Measurements from ENCODE around the gene PDZD8. TPM values are rescaled to one million over a fixed set of nuclear protein-coding genes. Genes with fewer than 3 reads are reported as not detected.
"Not testable (repeated sequence)": the region's sequence is repeated elsewhere in the genome, so short reads cannot be mapped to it uniquely, and the experiment has no call there.

Gene PDZD8
- total RNA-seq, 5 donors from 2014 or later (not counting 1 experiment from before 2014, with no cell fraction given), result 12.8 to 20.8 (median 19.4) TPM

GRCh38 chr10:117316701-117317100, 58.5 kb downstream of the PDZD8 start:
- H3K36me3 ChIP-seq (ENCODE audit: control insufficient read depth in 2 of 2, extremely low read depth in 1 of 2, insufficient read depth in 1 of 2, low read length in 1 of 2), result peaks cover 0 to 6% of the 10 kb centered on the region in 2 donors
- no peaks in the 10 kb centered on the region for H3K4me1 ChIP-seq (ENCODE audit: control insufficient read depth in 1 of 2, extremely low read depth in 1 of 2, insufficient read depth in 2 of 2, low read length in 2 of 2)
- no peak for DNase-seq
- ATAC-seq (replicated peaks in 1 of 4), result no peak
- Mint-ChIP-seq H3K9me3 (no peaks in the 10 kb centered on the region), H3K4me3 (no peak overlapping the region), H3K4me1 (peaks cover 4 to 10% (median 4%) of the 10 kb centered on the region in 3 donors), H3K36me3 (peaks cover 48% of the 10 kb centered on the region), H3K27me3 (no peaks in the 10 kb centered on the region), H3K27ac (no peak overlapping the region)
- H3K4me3 ChIP-seq (ENCODE audit: control insufficient read depth in 1 of 2, extremely low read depth in 1 of 2, low read length in 1 of 2), result no peak overlapping the region
- 80% methylated on average over 1 of the region's 2 CpGs for WGBS (ENCODE audit: insufficient coverage)
- ChIA-PET CTCF (no interaction called here), POLR2A (no interaction called here)
- H3K9me3 ChIP-seq, result no peaks in the 10 kb centered on the region
- H3K27me3 ChIP-seq (replicated peaks in 1 of 2; ENCODE audit: control insufficient read depth in 2 of 2, extremely low read depth in 1 of 2, insufficient read depth in 2 of 2, low read length in 1 of 2), result no peaks in the 10 kb centered on the region
- H3K27ac ChIP-seq (ENCODE audit: low read length), result no peak overlapping the region

GRCh38 chr10:117313641-117314040, 61.6 kb downstream of the PDZD8 start:
- Histone ChIP-seq H3K36me3 (ENCODE audit: control insufficient read depth in 2 of 2, extremely low read depth in 1 of 2, insufficient read depth in 1 of 2, low read length in 1 of 2) (peaks cover 0 to 8% of the 10 kb centered on the region in 2 donors), H3K4me1 (ENCODE audit: control insufficient read depth in 1 of 2, extremely low read depth in 1 of 2, insufficient read depth in 2 of 2, low read length in 2 of 2) (peaks cover 0 to 9% of the 10 kb centered on the region in 2 experiments), H3K4me3 (ENCODE audit: control insufficient read depth in 1 of 2, extremely low read depth in 1 of 2, low read length in 1 of 2) (no peak overlapping the region), H3K27ac (ENCODE audit: low read length) (no peak overlapping the region), H3K9me3 (no peaks in the 10 kb centered on the region), H3K27me3 (replicated peaks in 1 of 2; ENCODE audit: control insufficient read depth in 2 of 2, extremely low read depth in 1 of 2, insufficient read depth in 2 of 2, low read length in 1 of 2) (no peaks in the 10 kb centered on the region)
- Mint-ChIP-seq H3K9me3 (no peaks in the 10 kb centered on the region), H3K27me3 (no peaks in the 10 kb centered on the region), H3K4me3 (no peak overlapping the region), H3K27ac (no peak overlapping the region), H3K36me3 (peaks cover 57% of the 10 kb centered on the region), H3K4me1 (peaks cover 18 to 38% (median 20%) of the 10 kb centered on the region in 3 donors)
- POLR2A ChIA-PET, result no interaction called here
- CTCF ChIA-PET, result interaction anchor here in 1 of 2 donors (1.0 kb wide), 1 partner anchor 139 kb away, joined by 3 read pairs; no protein-coding TSS in a partner anchor
- no peak for ATAC-seq (replicated peaks in 1 of 4)
- WGBS (ENCODE audit: insufficient coverage), result no CpG with 5 or more reads among the region's 1 CpG
- no peak for DNase-seq

GRCh38 chr10:117312430-117312829, 62.8 kb downstream of the PDZD8 start:
- no peak overlapping the region for H3K27ac Mint-ChIP-seq
- ATAC-seq (replicated peaks in 1 of 4), result no peak
- Histone ChIP-seq H3K27ac (ENCODE audit: low read length) (no peak overlapping the region), H3K27me3 (replicated peaks in 1 of 2; ENCODE audit: control insufficient read depth in 2 of 2, extremely low read depth in 1 of 2, insufficient read depth in 2 of 2, low read length in 1 of 2) (no peaks in the 10 kb centered on the region), H3K4me1 (ENCODE audit: control insufficient read depth in 1 of 2, extremely low read depth in 1 of 2, insufficient read depth in 2 of 2, low read length in 2 of 2) (peaks cover 0 to 9% of the 10 kb centered on the region in 2 experiments), H3K4me3 (ENCODE audit: control insufficient read depth in 1 of 2, extremely low read depth in 1 of 2, low read length in 1 of 2) (no peak overlapping the region), H3K36me3 (ENCODE audit: control insufficient read depth in 2 of 2, extremely low read depth in 1 of 2, insufficient read depth in 1 of 2, low read length in 1 of 2) (peaks cover 0 to 8% of the 10 kb centered on the region in 2 donors), H3K9me3 (no peaks in the 10 kb centered on the region)
- ChIA-PET POLR2A (no interaction called here), CTCF (no interaction called here)
- no peaks in the 10 kb centered on the region for H3K9me3 Mint-ChIP-seq
- DNase-seq, result no peak
- no peaks in the 10 kb centered on the region for H3K27me3 Mint-ChIP-seq
- H3K4me3 Mint-ChIP-seq, result no peak overlapping the region
- WGBS (ENCODE audit: insufficient coverage), result no CpG with 5 or more reads among the region's 4 CpGs
- peaks cover 18 to 38% (median 20%) of the 10 kb centered on the region in 3 donors for H3K4me1 Mint-ChIP-seq
- peaks cover 51% of the 10 kb centered on the region for H3K36me3 Mint-ChIP-seq

DNA sequence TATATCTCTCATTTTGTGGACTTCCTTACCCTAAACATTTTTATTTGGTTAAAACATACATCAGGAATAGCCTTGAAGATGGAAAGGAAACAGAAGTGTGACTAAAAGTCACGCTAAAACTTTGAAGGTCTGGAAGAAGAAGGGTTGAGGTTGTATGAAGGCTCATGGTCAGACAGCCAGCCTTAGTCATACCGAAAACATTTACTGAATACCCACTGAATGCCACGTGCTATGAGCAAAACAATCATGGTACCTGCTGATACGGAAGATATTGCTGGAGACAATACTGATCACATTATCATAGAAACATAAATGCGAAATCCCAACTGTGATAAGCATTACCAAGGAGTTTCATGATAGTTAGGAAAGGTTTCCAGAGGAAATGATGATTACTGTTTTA, 64.0 kb downstream of the PDZD8 start:
- no peak overlapping the region for H3K4me3 ChIP-seq (ENCODE audit: control insufficient read depth in 1 of 2, extremely low read depth in 1 of 2, low read length in 1 of 2)
- no CpG with 5 or more reads among the region's 5 CpGs for WGBS (ENCODE audit: insufficient coverage)
- no peak overlapping the region for H3K4me3 Mint-ChIP-seq
- no peak overlapping the region for H3K27ac Mint-ChIP-seq
- ChIA-PET CTCF (no interaction called here), POLR2A (no interaction called here)
- no peak for DNase-seq
- peaks cover 0 to 9% of the 10 kb centered on the region in 2 experiments for H3K4me1 ChIP-seq (ENCODE audit: control insufficient read depth in 1 of 2, extremely low read depth in 1 of 2, insufficient read depth in 2 of 2, low read length in 2 of 2)
- ATAC-seq (replicated peaks in 1 of 4), result no peak
- H3K27ac ChIP-seq (ENCODE audit: low read length), result no peak overlapping the region
- H3K9me3 Mint-ChIP-seq, result no peaks in the 10 kb centered on the region
- H3K27me3 ChIP-seq (replicated peaks in 1 of 2; ENCODE audit: control insufficient read depth in 2 of 2, extremely low read depth in 1 of 2, insufficient read depth in 2 of 2, low read length in 1 of 2), result no peaks in the 10 kb centered on the region
- peaks cover 0 to 8% of the 10 kb centered on the region in 2 donors for H3K36me3 ChIP-seq (ENCODE audit: control insufficient read depth in 2 of 2, extremely low read depth in 1 of 2, insufficient read depth in 1 of 2, low read length in 1 of 2)
- H3K36me3 Mint-ChIP-seq, result peaks cover 47% of the 10 kb centered on the region
- no peaks in the 10 kb centered on the region for H3K9me3 ChIP-seq
- H3K27me3 Mint-ChIP-seq, result no peaks in the 10 kb centered on the region
- peaks cover 18 to 38% (median 20%) of the 10 kb centered on the region in 3 donors for H3K4me1 Mint-ChIP-seq

DNA sequence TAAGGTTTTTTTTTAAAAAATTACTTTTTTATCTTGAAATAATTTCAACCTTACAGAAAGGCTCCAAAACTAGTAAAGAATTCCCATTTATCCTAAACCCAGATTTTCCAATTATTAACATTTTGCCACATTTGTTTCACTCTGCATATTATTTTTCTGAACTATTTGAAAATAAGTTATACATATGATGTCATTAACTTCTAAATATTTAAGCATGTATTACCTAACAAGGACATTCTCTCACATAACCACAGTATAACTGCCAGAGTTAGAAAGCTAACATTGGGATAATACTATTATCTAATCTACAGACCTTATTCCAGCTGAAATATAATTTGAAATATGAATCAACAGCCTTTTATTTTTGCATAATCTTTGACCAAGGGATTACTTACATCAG, 68.6 kb downstream of the PDZD8 start:
- peaks cover 0 to 8% (median 2%) of the 10 kb centered on the region in 3 donors for H3K9me3 Mint-ChIP-seq
- Histone ChIP-seq H3K27me3 (replicated peaks in 1 of 2; ENCODE audit: control insufficient read depth in 2 of 2, extremely low read depth in 1 of 2, insufficient read depth in 2 of 2, low read length in 1 of 2) (no peaks in the 10 kb centered on the region), H3K36me3 (ENCODE audit: control insufficient read depth in 2 of 2, extremely low read depth in 1 of 2, insufficient read depth in 1 of 2, low read length in 1 of 2) (peaks cover 0 to under 1% of the 10 kb centered on the region in 2 donors), H3K27ac (ENCODE audit: low read length) (no peak overlapping the region), H3K4me1 (ENCODE audit: control insufficient read depth in 1 of 2, extremely low read depth in 1 of 2, insufficient read depth in 2 of 2, low read length in 2 of 2) (peaks cover 0 to 9% of the 10 kb centered on the region in 2 experiments), H3K4me3 (ENCODE audit: control insufficient read depth in 1 of 2, extremely low read depth in 1 of 2, low read length in 1 of 2) (no peak overlapping the region), H3K9me3 (no peaks in the 10 kb centered on the region)
- no peaks in the 10 kb centered on the region for H3K27me3 Mint-ChIP-seq
- ChIA-PET CTCF (no interaction called here), POLR2A (no interaction called here)
- H3K4me3 Mint-ChIP-seq, result no peak overlapping the region
- no peak overlapping the region for H3K27ac Mint-ChIP-seq
- H3K36me3 Mint-ChIP-seq, result peaks cover 41% of the 10 kb centered on the region
- DNase-seq, result no peak
- peaks cover 14 to 29% (median 17%) of the 10 kb centered on the region in 3 donors for H3K4me1 Mint-ChIP-seq
- ATAC-seq (replicated peaks in 1 of 4), result no peak

- H3K4me1 Mint-ChIP-seq; CTCF ChIA-PET; H3K36me3 ChIP-seq (ENCODE audit: control insufficient read depth in 2 of 2, extremely low read depth in 1 of 2, insufficient read depth in 1 of 2, low read length in 1 of 2); H3K27me3 Mint-ChIP-seq; H3K4me3 ChIP-seq (ENCODE audit: control insufficient read depth in 1 of 2, extremely low read depth in 1 of 2, low read length in 1 of 2); ATAC-seq (replicated peaks in 1 of 4); H3K9me3 ChIP-seq; H3K27ac ChIP-seq (ENCODE audit: low read length); POLR2A ChIA-PET; DNase-seq; H3K4me3 Mint-ChIP-seq; H3K27ac Mint-ChIP-seq; H3K4me1 ChIP-seq (ENCODE audit: control insufficient read depth in 1 of 2, extremely low read depth in 1 of 2, insufficient read depth in 2 of 2, low read length in 2 of 2); H3K27me3 ChIP-seq (replicated peaks in 1 of 2; ENCODE audit: control insufficient read depth in 2 of 2, extremely low read depth in 1 of 2, insufficient read depth in 2 of 2, low read length in 1 of 2): not testable (repeated sequence)
- Mint-ChIP-seq H3K36me3 (peaks cover 50% of the 10 kb centered on the region), H3K9me3 (peaks cover 3 to 14% (median 5%) of the 10 kb centered on the region in 3 donors)
- 100% methylated on average over 3 of the region's 3 CpGs for WGBS (ENCODE audit: insufficient coverage)
Measured at GRCh38 chr10:117303451-117303850, 71.8 kb downstream of the PDZD8 start.

DNA sequence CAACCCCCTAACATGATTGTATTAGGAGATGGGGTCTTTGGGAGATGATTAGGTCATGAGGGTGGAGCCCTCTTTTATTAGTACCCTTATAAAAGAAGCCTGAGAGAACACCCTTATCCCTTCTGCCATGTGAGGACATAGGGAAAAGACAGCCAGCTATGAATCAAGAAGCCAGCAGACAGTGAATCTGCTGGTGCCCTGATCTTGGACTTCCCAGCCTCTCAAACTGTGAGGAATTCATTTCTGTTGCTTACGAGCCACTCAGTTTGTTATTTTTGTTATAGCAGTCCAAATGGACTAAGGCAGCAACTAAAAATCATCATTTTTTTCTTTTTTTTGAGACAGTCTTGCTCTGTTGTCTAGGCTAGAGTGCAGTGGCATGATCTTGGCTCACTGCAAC, 74.6 kb downstream of the PDZD8 start:
- H3K36me3 Mint-ChIP-seq, result peaks cover 50% of the 10 kb centered on the region
- Histone ChIP-seq H3K4me1 (ENCODE audit: control insufficient read depth in 1 of 2, extremely low read depth in 1 of 2, insufficient read depth in 2 of 2, low read length in 2 of 2) (no peaks in the 10 kb centered on the region), H3K9me3 (peaks cover 3% of the 10 kb centered on the region), H3K36me3 (ENCODE audit: control insufficient read depth in 2 of 2, extremely low read depth in 1 of 2, insufficient read depth in 1 of 2, low read length in 1 of 2) (no peaks in the 10 kb centered on the region), H3K27me3 (replicated peaks in 1 of 2; ENCODE audit: control insufficient read depth in 2 of 2, extremely low read depth in 1 of 2, insufficient read depth in 2 of 2, low read length in 1 of 2) (no peaks in the 10 kb centered on the region), H3K4me3 (ENCODE audit: control insufficient read depth in 1 of 2, extremely low read depth in 1 of 2, low read length in 1 of 2) (no peak overlapping the region), H3K27ac (ENCODE audit: low read length) (no peak overlapping the region)
- POLR2A ChIA-PET, result no interaction called here
- H3K27ac Mint-ChIP-seq, result no peak overlapping the region
- DNase-seq, result no peak
- ATAC-seq (replicated peaks in 1 of 4), result no peak
- no CpG with 5 or more reads among the region's 1 CpG for WGBS (ENCODE audit: insufficient coverage)
- H3K9me3 Mint-ChIP-seq, result peaks cover 3 to 14% (median 5%) of the 10 kb centered on the region in 3 donors
- H3K4me1 Mint-ChIP-seq, result peaks cover 2 to 9% (median 4%) of the 10 kb centered on the region in 3 donors
- CTCF ChIA-PET, result no interaction called here
- H3K4me3 Mint-ChIP-seq, result no peak overlapping the region
- no peaks in the 10 kb centered on the region for H3K27me3 Mint-ChIP-seq

Measured in T-cell (primary cell).